Psoas muscle (tissue), 8 donors: Measurements from ENCODE around the gene SLC13A1. TPM values are rescaled to one million over a fixed set of nuclear protein-coding genes. Genes with fewer than 3 reads are reported as not detected.

Source experiments
- ATAC-seq, 4 donors: fragments of 200-7000 bp; cut with Tn5 transposase; one replicate each; pipeline ENCODE4 v1.9.1; 2020; ENCODE audit warnings: moderate library complexity in 3 of 4, mild to moderate bottlenecking in 2 of 4
- DNase-seq, 2 donors: peaks; one replicate each; pipeline ENCODE4 v3.0.0-alpha.2; 2020
- H3K27ac ChIP-seq: fragments of 200-600 bp; one replicate; pipeline ENCODE4 v1.8.0; 2022
- H3K27me3 ChIP-seq, 3 donors: fragments of 200-600 bp in 1 of 3; one replicate each; pipeline versions ENCODE4 v1.6.1 to v1.8.0; 2013 to 2022; ENCODE audit warnings: low read length in 2 of 3, mild to moderate bottlenecking in 2 of 3, moderate library complexity in 1 of 3; ENCODE audit not compliant: insufficient read depth in 3 of 3
- H3K36me3 ChIP-seq, 2 donors: fragments of 200-600 bp in 1 of 2; one replicate each; pipeline versions ENCODE4 v1.6.1 to v1.8.0; 2013 to 2022; ENCODE audit warnings: low read depth in 1 of 2, mild to moderate bottlenecking in 1 of 2, moderate library complexity in 1 of 2; ENCODE audit not compliant: insufficient read depth in 1 of 2
- H3K4me1 ChIP-seq: fragments of 200-600 bp; one replicate; pipeline ENCODE4 v1.8.0; 2022
- H3K4me3 ChIP-seq: fragments of 200-600 bp; one replicate; pipeline ENCODE4 v1.8.0; 2022; ENCODE audit warnings: mild to moderate bottlenecking
- H3K9me3 ChIP-seq: fragments of 200-600 bp; one replicate; pipeline ENCODE4 v1.8.0; 2022
- WGBS, 3 donors: extraction: QIAGEN DNeasy Blood & Tissue Kit; methylation state at CpG; one replicate each; pipeline versions ENCODE4 v1.1.6 to v1.1.7; 2013; 5-methylcytosine and 5-hydroxymethylcytosine counted together
- intact Hi-C, 2 donors: fragments of 100-400 bp; cut with DNase I; formaldehyde crosslinking; loops; one replicate each; pipeline versions ENCODE4 v1.11.0 to v1.14.2; 2022
- polyA plus RNA-seq, 3 donors: library from polyadenylated mRNA; stranded (reverse); fragments of 200-250 nt; gene quantifications; one replicate each; pipeline ENCODE4 v1.2.3, GENCODE V29; 2013
- total RNA-seq, 4 donors: library from RNA; stranded (reverse); fragmentation: NEBNext Ultra II Directional in 2 of 4; extraction: Animal tissue kit (Norgen Biotek cat#: 25700) in 2 of 4; gene quantifications; one replicate each; pipeline versions ENCODE4 v1.2.1 to v1.2.4, GENCODE V29; 2021 to 2023
- TF ChIP-seq, protein P1 (sequence below): fragments of 200-600 bp; IDR thresholded peaks from one replicate; pipeline ENCODE4 v1.8.0; 2022; ENCODE audit warnings: antibody characterized with exemption
- donor health status: healthy with polysubstance abuse.
- donor health status: DM: no; HTN: no; CAD: no; lungs with moderate emphysema.
- donor health status: Bipolar disorder and iron deficiency.
- donor health status: healthy.
- donor health status: DM: yes; HTN: yes; CAD: no.
- donor health status: DM: no; HTN: no; CAD: no.
- donor health status: DM: no; HTN: no; CAD: no.
- donor health status: DM: yes; HTN: yes; CAD: no.

The SLC13A1 gene
- total and polyA plus RNA-seq, 7 donors: 0.12 TPM; not detected in 6

DNA sequence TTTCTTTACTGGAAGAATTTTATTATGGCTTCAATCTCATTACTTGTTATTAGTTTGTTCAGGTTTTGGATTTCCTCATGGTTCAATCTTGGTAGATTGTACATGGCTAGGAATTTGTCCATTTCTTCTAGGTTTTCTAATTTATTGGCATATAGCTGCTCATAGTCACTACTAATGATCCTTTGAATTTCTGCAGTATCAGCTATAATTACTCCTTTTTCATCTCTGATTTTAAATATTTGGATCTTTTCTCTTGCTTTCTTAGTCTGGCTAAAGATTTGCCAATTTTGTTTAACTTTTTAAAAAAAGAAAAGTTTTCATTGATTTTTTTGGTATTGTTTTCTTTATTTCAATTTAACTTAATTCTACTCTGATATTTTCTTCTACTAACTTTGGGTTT, 59.2 kb downstream of the SLC13A1 start:
- no peaks in the 10 kb centered on the region for H3K4me1 ChIP-seq
- TF ChIP-seq, protein P1, sequence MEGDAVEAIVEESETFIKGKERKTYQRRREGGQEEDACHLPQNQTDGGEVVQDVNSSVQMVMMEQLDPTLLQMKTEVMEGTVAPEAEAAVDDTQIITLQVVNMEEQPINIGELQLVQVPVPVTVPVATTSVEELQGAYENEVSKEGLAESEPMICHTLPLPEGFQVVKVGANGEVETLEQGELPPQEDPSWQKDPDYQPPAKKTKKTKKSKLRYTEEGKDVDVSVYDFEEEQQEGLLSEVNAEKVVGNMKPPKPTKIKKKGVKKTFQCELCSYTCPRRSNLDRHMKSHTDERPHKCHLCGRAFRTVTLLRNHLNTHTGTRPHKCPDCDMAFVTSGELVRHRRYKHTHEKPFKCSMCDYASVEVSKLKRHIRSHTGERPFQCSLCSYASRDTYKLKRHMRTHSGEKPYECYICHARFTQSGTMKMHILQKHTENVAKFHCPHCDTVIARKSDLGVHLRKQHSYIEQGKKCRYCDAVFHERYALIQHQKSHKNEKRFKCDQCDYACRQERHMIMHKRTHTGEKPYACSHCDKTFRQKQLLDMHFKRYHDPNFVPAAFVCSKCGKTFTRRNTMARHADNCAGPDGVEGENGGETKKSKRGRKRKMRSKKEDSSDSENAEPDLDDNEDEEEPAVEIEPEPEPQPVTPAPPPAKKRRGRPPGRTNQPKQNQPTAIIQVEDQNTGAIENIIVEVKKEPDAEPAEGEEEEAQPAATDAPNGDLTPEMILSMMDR: no peak

GRCh38 chr7:123135960-123136359, 63.8 kb downstream of the SLC13A1 start:
- ATAC-seq: no peak
- no peaks in the 10 kb centered on the region for H3K27me3 ChIP-seq
- H3K4me1 ChIP-seq: no peaks in the 10 kb centered on the region
- 53 to 79% (median 73%) methylated on average over 1 of the region's 1 CpG for WGBS, 3 donors
- no peaks in the 10 kb centered on the region for H3K36me3 ChIP-seq
- no peak for DNase-seq
- H3K27ac ChIP-seq: no peak overlapping the region
- intact Hi-C loops: no loop called here
- H3K4me3 ChIP-seq: no peak overlapping the region
- TF ChIP-seq, protein P1: no peak
- H3K9me3 ChIP-seq: no peaks in the 10 kb centered on the region

More for the DNA sequence above, 59.2 kb downstream of the SLC13A1 start:
- Histone ChIP-seq H3K9me3 (no peaks in the 10 kb centered on the region), H3K36me3 (no peaks in the 10 kb centered on the region), H3K27me3 (no peaks in the 10 kb centered on the region), H3K4me3 (no peak overlapping the region), H3K27ac (no peak overlapping the region)
- ATAC-seq (no peak), DNase-seq (no peak)
- intact Hi-C loops: no loop called here

- 85 to 95% (median 86%) methylated on average over 5 of the region's 5 CpGs for WGBS, 3 donors
- TF ChIP-seq, protein P1: no peak
- no peaks in the 10 kb centered on the region for H3K27me3 ChIP-seq
- no peak overlapping the region for H3K4me3 ChIP-seq
- H3K27ac ChIP-seq: no peak overlapping the region
- no peak for ATAC-seq
- H3K36me3 ChIP-seq: no peaks in the 10 kb centered on the region
- no peaks in the 10 kb centered on the region for H3K4me1 ChIP-seq
- intact Hi-C loops: no loop called here
- H3K9me3 ChIP-seq: no peaks in the 10 kb centered on the region
- peak in 1 of 2 donors; percentile 14 for DNase-seq
These were observed 65.8 kb downstream of the SLC13A1 start for GRCh38 chr7:123133924-123134323.

DNA sequence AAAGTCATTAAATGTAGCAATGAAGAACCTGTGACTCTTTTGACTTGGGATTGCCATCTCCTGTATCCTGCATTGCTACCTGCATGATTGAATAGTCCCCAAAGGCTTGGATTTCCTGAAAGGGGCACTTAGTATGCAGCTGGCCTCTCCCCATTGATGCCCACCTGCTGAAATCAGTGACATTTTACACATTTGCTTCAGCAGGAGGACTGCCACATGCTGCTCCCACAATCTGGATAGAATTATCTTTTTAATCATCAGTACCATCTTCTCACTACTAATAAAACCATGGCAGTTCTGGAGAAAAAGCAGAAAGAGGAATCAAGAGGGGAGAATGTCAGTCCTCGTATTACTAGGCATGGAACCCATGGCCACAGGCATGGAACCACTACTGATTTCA, 67.8 kb downstream of the SLC13A1 start:
- Histone ChIP-seq H3K4me1 (no peaks in the 10 kb centered on the region), H3K27ac (no peak overlapping the region), H3K27me3 (no peaks in the 10 kb centered on the region), H3K36me3 (no peaks in the 10 kb centered on the region), H3K9me3 (no peaks in the 10 kb centered on the region), H3K4me3 (no peak overlapping the region)
- TF ChIP-seq, protein P1: no peak
- DNase-seq (no peak), ATAC-seq (no peak)
- 76 to 79% (median 76%) methylated on average over 1 of the region's 1 CpG for WGBS, 3 donors
- intact Hi-C loops: no loop called here

DNA sequence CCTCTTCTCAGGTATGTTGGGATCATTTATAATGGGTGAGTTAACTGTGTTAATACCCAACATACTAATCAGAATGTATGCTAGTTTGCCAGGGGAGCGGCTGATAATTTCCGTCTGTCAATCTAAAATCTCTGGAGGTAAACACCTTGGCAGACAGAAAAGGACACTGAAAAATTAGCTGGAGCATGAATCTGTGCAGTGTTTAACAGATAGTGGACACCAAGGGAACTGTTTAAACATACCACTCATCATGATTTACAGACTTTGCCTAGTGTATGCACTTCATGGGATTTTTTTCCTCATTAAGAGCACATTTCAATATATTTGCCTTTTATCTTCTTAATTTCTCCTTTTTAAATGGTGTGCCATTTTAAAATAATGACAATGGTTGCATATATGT, 68.2 kb downstream of the SLC13A1 start:
- TF ChIP-seq, protein P1: no peak
- no peaks in the 10 kb centered on the region for H3K36me3 ChIP-seq
- H3K27me3 ChIP-seq: no peaks in the 10 kb centered on the region
- WGBS, 3 donors: 18 to 60% (median 59%) methylated on average over 2 of the region's 2 CpGs
- intact Hi-C loops: no loop called here
- H3K4me3 ChIP-seq: no peak overlapping the region
- no peaks in the 10 kb centered on the region for H3K4me1 ChIP-seq
- DNase-seq: no peak
- no peaks in the 10 kb centered on the region for H3K9me3 ChIP-seq
- H3K27ac ChIP-seq: no peak overlapping the region
- no peak for ATAC-seq
